GM18520 (cell line): ENCODE data around the gene ERBB4.

Experiments used
- ATAC-seq: cut with Tn5 transposase; IDR thresholded peaks from one replicate; pipeline ENCODE4 v1.9.1; 2021; ENCODE audit not compliant: unreplicated experiment

Gene ERBB4

DNA sequence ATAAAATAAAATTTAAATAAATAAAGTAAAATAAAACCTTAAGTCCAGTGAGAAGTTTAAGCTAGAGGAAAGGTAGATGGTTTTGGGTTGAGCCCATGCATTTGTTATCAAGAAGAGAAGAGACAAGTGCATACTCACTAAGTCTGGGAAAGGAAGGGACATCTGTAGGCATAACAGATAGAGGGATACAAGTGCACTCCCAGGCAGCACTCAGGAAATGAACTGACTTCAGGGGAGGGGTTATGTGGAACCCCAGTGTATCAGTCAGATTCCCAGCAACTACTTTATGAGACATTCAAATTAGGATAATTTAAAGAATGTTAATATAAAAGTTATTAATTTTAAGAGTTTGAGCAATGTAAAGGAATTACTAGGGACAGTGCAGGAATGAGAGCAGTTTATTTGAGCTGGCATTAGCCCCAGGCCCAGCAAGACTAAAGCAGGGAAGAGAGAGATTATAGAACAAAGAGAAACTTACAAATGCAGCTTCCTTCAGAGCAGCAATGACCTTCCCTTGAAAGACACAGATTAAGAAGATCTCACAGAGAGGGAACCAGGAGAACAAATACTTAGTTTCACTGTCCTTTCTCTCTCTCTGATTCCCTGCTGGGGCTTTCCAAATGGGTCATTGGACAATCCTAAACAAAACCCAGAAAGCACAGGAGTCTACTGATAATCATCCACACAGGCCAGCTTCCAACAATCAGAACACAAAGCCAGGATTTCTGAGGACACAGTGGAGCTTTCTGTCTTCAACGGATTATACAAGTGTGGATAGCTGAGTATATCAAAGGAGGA lies 109.7 kb downstream of the ERBB4 start:
- ATAC-seq, result no peak

DNA sequence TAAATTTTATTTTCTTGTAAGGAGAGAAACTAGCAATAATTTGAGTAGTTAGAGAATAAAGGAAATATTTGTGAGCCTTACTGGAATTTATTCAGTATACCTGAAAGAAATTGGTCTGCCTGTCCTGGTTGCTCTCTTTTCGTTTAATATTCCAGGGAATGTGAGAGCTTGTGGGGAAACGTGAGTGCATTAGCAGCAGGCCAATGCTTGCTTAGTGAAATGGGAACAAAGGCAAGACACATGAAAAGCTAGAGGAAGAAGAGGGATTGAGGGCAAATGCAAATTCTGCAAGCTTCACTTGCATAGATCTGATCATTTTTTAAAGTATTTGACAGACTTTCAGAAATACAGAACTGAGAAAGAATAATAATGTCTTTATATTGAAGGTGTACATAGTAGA lies 111.0 kb downstream of the ERBB4 start:
- ATAC-seq, result no peak

DNA sequence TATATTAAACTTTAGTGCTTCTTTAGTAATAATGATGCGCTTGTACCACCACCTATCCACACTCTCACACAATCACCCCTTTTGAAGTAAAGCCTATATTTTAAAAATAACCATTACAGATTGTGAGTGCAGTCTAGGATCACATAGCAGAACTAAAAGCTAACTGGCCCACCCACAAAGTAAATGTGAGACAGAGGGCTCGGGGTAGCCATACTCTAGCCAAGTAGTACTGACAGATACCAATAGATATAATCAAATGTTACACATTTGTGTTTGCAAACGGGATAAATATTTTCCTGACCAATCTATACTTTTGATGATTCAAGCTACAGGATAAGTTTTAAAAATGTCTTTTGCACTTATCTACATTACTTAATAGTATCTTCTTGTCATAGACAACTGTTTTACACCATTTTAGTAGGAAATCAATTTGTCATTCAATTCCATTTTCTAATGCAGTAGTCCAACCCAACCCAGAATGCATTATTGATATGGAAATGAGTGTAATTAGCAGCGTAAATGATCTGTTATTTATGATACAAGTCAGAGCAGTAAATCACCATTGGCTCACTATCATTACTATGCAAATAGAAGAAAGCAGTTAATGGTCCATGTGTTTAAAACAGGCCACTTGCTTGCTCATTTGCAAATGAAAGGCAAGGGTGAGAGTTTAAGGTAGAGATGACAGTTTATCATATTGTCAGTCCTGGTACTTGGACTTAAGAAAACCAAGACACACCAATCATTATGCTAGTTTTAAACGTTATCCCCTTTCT lies 111.8 kb downstream of the ERBB4 start:
- no peak for ATAC-seq

- ATAC-seq, result no peak
Observed at GRCh38 chr2:212424082-212424481, 114.5 kb downstream of the ERBB4 start.

DNA sequence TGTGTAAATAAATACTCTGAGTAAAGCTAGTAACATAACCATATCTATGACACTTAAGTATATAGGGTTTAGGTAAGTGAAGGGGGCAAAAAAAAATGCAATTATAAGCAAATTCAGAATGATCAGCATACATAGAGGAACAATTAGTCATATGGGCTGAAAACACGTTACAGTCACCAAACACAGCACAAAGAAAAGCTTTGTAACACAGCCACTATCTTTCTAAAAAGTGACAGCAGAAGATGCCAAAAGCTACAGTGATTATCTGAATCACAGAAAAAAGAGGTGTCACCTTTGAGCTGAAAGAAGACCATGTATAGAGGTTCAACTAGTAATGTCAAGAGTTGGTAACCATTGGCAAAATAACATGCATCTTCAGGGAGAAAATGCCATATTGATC lies 115.5 kb downstream of the ERBB4 start:
- no peak for ATAC-seq

- no peak for ATAC-seq
Observed at GRCh38 chr2:212421556-212422334, 116.9 kb downstream of the ERBB4 start.

DNA sequence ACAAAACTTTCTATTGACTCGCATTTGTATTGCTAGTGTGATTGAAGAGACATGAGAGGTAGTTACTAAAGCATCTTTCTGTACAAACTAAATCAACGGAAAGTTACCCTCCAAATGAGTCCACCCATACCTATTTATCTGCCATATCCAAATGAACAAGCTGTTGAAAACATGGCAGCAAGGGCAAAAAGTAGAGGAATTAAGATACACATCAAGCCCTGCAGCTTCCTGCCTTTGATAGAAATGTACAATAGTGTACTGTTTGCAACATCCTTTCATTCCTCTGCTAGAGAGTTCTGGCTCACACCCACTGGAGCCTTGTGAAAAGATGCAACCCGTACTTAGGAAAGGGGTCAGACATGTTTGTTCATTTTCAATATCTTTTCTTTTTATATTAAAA lies 122.5 kb downstream of the ERBB4 start:
- ATAC-seq, result no peak

- no peak for ATAC-seq
Observed at GRCh38 chr2:212414767-212415211, 123.8 kb downstream of the ERBB4 start.

GRCh38 chr2:212409560-212409959 lies 129.0 kb downstream of the ERBB4 start:
- ATAC-seq, result no peak

DNA sequence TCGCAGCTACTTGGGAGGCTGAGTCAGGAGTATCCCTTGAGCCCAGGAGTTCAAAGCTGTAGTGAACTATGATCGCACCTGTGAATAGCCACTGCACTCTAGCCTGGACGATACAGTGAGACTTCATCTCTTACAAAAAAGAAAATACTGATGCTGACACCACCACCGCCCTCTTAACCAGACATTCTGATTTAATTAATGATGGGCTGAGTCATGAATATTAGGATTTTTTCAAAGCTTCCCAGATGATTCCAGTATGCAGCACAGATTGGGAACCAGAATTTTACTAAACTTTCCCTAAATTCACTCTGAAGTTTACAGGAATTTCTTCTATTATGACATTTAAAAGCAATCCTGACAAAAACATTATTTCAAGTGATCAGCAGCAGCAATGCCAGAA lies 130.1 kb downstream of the ERBB4 start:
- ATAC-seq, result no peak

GRCh38 chr2:212406716-212407115 lies 131.9 kb downstream of the ERBB4 start:
- ATAC-seq, result no peak

DNA sequence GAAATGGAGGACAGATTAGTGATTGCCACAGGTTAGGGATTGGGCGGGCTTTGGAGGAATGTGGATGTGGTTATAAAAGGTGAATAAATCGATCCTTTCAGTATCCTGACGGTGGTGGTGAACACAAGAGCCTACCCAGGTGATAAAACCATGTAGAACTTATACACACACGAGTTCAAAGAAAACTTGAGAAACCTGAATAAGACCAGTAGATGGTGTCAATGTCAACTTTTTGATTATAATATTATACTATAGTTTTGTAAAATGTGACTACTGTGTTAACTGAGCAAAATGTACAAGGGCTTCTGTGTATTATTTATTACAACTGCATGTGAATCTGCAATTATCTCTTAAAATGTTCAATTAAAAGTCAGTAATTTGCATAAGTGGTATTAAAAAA lies 136.3 kb downstream of the ERBB4 start:
- no peak for ATAC-seq

- no peak for ATAC-seq
Observed at GRCh38 chr2:212398316-212398715, 140.3 kb downstream of the ERBB4 start.

GRCh38 chr2:212392544-212392943 lies 146.1 kb downstream of the ERBB4 start:
- ATAC-seq, result no peak

DNA sequence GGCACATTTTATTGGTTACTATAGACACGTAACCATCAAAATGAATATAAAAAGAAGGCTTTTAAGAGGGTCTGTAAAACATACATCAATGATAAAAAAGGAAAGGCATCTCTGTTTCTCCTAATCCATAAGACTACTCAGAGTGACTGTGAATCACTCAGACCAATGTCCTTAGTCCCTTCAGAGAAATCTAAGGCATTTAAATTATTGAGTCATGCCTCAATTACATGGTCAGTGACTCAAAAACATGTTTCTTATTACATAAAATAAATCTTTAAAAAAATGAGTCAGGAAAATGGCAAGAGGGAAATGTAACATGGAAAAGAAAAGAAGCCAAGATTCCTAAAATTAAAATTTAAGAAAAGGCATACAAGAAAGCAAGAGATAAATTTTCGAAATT lies 146.6 kb downstream of the ERBB4 start:
- ATAC-seq, result no peak

DNA sequence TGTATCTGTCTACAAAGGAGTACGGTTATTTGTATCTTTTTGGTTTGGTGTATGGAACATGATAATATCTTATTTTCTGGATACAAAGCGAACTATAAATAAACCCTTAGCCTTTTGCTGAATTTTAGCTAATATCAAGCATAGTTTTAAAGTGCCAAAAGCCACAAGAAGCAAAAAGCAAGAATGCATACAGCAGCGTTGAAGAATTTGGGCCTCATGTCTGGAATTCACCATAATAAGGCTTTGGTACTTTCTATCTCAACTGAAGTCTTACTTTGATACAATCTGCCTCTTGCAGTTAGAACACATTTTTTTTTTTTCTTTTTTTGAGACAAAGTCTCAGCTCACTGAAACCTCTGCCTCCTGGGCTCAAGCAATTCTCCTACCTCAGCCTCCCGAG lies 151.5 kb downstream of the ERBB4 start:
- ATAC-seq, result no peak

DNA sequence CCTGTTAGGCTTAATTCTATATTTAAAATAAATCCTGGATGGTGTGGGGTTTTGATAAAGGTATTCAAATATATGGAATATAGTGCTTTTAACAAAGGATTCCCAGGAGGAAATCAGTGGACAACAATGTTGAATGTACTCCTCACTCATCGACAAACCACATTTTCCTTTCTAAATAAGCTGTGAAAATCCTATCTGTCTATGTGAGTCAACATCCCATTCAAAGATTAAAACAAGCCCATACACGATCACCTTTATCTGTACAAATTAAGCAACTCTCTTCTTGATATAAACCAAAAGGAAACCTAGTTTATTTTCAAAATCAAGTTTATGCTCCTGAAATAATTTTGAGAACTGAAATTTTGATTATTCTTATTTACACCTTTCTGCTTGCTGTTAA lies 153.4 kb downstream of the ERBB4 start:
- ATAC-seq, result no peak

GRCh38 chr2:212384027-212384426 lies 154.6 kb downstream of the ERBB4 start:
- no peak for ATAC-seq

DNA sequence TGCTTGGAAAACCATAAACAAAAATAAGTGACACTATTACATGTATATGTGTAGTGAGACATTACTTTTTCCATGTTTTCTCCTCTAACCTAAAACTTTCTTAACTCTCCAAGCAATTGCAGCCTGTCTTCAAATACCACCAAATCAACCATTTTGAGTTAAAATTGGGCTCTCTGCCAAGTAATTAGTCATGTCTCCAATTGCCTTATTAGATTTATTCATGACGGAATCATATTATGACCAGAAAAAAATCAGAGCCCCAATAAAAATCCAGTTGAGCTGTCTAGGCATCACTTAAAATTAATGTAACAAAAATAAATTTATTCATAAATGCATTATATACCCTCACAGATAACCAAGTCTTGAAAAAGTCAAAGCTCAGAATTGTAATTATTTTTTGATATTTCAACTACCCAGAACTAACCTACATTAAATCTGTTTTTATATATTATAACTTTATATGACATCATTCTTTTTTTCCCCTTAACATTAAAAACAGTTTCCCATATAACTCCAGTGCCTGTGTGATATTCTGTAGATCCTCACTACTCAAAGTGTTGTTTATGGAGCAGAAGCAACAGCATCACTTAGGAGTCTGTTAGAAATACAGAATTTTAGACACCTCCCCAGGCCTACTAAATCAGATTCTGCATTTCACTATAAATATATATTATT lies 157.0 kb downstream of the ERBB4 start:
- no peak for ATAC-seq

GRCh38 chr2:212379103-212379502 lies 159.5 kb downstream of the ERBB4 start:
- ATAC-seq, result no peak

GRCh38 chr2:212367431-212367830 lies 171.2 kb downstream of the ERBB4 start:
- ATAC-seq, result no peak
